Measurements from ENCODE around the gene ZNF365. TPM values are rescaled to one million over a fixed set of nuclear protein-coding genes. Genes with fewer than 3 reads are reported as not detected.

ZNF365 gene
- total RNA-seq, 1 experiment from 2014 or later = 0.59 TPM

GRCh38 chr10:62376071-62377025 lies 2.2 kb downstream of the ZNF365 start:
- POLR2A ChIA-PET = no interaction called here
- H3K9me3 Mint-ChIP-seq = no peaks in the 10 kb centered on the region
- no peaks in the 10 kb centered on the region for H3K36me3 Mint-ChIP-seq
- CTCF ChIA-PET = interaction anchor here (1.2 kb wide), 1 partner anchor 1235 kb away, joined by 3 read pairs; no protein-coding TSS in a partner anchor
- H3K27me3 Mint-ChIP-seq (ENCODE audit: low read depth) = peaks cover 37% of the 10 kb centered on the region
- no peak overlapping the region for H3K4me3 Mint-ChIP-seq
- H3K27ac Mint-ChIP-seq = no peak overlapping the region
- TF ChIP-seq E2F4 (CRISPR knock-in tag; IDR thresholded peaks at IDR 0.05; ENCODE audit: borderline replicate concordance, low read depth) = no peak
- no peak for DNase-seq (ENCODE audit: low spot score)
- peaks cover 9% of the 10 kb centered on the region; the same call in 1 of the 2 replicates for H3K4me1 Mint-ChIP-seq
- no peak for ATAC-seq

GRCh38 chr10:62377026-62377415 lies 2.9 kb downstream of the ZNF365 start:
- H3K27me3 Mint-ChIP-seq (ENCODE audit: low read depth) = peaks cover 37% of the 10 kb centered on the region
- ChIA-PET POLR2A (no interaction called here), CTCF (no interaction called here)
- H3K4me3 Mint-ChIP-seq = no peak overlapping the region
- peaks cover 9% of the 10 kb centered on the region; the same call in 1 of the 2 replicates for H3K4me1 Mint-ChIP-seq
- no peak for DNase-seq (ENCODE audit: low spot score)
- no peaks in the 10 kb centered on the region for H3K9me3 Mint-ChIP-seq
- no peak overlapping the region for H3K27ac Mint-ChIP-seq
- no peaks in the 10 kb centered on the region for H3K36me3 Mint-ChIP-seq
- no peak for ATAC-seq
- TF ChIP-seq FOXK1 (CRISPR knock-in tag; IDR thresholded peaks at IDR 0.05) (no peak), STAT6 (CRISPR knock-in tag; conservative IDR thresholded peaks at IDR 0.05; ENCODE audit: low read depth) (no peak), ZNF138 (CRISPR knock-in tag; conservative IDR thresholded peaks at IDR 0.05) (no peak), IRF2 (CRISPR knock-in tag; IDR thresholded peaks at IDR 0.05; ENCODE audit: borderline replicate concordance, low read depth) (no peak), HMGXB4 (CRISPR knock-in tag; IDR thresholded peaks at IDR 0.05) (no peak), MLX (CRISPR knock-in tag; IDR thresholded peaks at IDR 0.05) (no peak), ZNF396 (CRISPR knock-in tag; IDR thresholded peaks at IDR 0.05; ENCODE audit: borderline replicate concordance) (no peak), TCF7 (CRISPR knock-in tag; IDR thresholded peaks at IDR 0.05; ENCODE audit: low read depth) (no peak), ZNF263 (CRISPR knock-in tag; IDR thresholded peaks at IDR 0.05; ENCODE audit: low read depth) (no peak), SMAD3 (CRISPR knock-in tag; IDR thresholded peaks at IDR 0.05; ENCODE audit: borderline replicate concordance) (no peak), ATF2 (CRISPR knock-in tag; IDR thresholded peaks at IDR 0.05; ENCODE audit: borderline replicate concordance, low read depth) (no peak), SP1 (CRISPR knock-in tag; conservative IDR thresholded peaks at IDR 0.05) (no peak), JAZF1 (CRISPR knock-in tag; IDR thresholded peaks at IDR 0.05) (no peak), USF1 (CRISPR knock-in tag; IDR thresholded peaks at IDR 0.05) (no peak), ZNF512 (CRISPR knock-in tag; IDR thresholded peaks at IDR 0.05; ENCODE audit: borderline replicate concordance) (no peak), ZNF532 (CRISPR knock-in tag; IDR thresholded peaks at IDR 0.05; ENCODE audit: borderline replicate concordance) (no peak)

Measured in WTC11 (cell line).